HCT116 (cell line): Measurements from ENCODE around the gene SLC35C1.

Experiments used
- JUND ChIP-seq: IDR thresholded peaks from 2 replicates; pipeline ENCODE4 v1.6.1; 2012
- POLR2AphosphoS5 ChIP-seq: IDR thresholded peaks from 2 replicates; pipeline ENCODE4 v1.6.1; 2011; ENCODE audit warnings: mild to moderate bottlenecking, low read depth, low read length, moderate library complexity
- SP1 ChIP-seq: IDR thresholded peaks from 2 replicates; pipeline ENCODE4 v1.6.1; 2012; ENCODE audit warnings: low read depth
- TCF7L2 ChIP-seq: IDR thresholded peaks from 2 replicates; pipeline ENCODE4 v1.7.0; 2011; ENCODE audit warnings: borderline replicate concordance, inconsistent platforms; ENCODE audit not compliant: insufficient read depth, insufficient read length; ENCODE audit errors: extremely low read depth
- YY1 ChIP-seq: IDR thresholded peaks from 2 replicates; pipeline ENCODE4 v1.6.1; 2011; ENCODE audit warnings: low read length, low read depth, moderate library complexity, mild to moderate bottlenecking; ENCODE audit not compliant: insufficient replicate concordance; ENCODE audit errors: extremely low read depth
- TF ChIP-seq, protein P1 (sequence below), 3 experiments: fragments of 200-600 bp in 1 of 3; sonication (generic) in 1 of 3; IDR thresholded peaks in 2 of 3; conservative IDR thresholded peaks in 1 of 3; 2 replicates each; pipeline ENCODE4 v1.5.1; 2012 to 2017; ENCODE audit warnings: low read depth in 2 of 3, low read length in 2 of 3, antibody characterized with exemption in 1 of 3, borderline replicate concordance in 1 of 3, control low read depth in 1 of 3, mild to moderate bottlenecking in 1 of 3, mixed read lengths in 1 of 3, mixed run types in 1 of 3, moderate library complexity in 1 of 3; ENCODE audit not compliant: insufficient read depth in 1 of 3
- TF ChIP-seq, protein P2 (sequence below): IDR thresholded peaks from 2 replicates; pipeline ENCODE4 v1.6.1; 2012

DNA sequence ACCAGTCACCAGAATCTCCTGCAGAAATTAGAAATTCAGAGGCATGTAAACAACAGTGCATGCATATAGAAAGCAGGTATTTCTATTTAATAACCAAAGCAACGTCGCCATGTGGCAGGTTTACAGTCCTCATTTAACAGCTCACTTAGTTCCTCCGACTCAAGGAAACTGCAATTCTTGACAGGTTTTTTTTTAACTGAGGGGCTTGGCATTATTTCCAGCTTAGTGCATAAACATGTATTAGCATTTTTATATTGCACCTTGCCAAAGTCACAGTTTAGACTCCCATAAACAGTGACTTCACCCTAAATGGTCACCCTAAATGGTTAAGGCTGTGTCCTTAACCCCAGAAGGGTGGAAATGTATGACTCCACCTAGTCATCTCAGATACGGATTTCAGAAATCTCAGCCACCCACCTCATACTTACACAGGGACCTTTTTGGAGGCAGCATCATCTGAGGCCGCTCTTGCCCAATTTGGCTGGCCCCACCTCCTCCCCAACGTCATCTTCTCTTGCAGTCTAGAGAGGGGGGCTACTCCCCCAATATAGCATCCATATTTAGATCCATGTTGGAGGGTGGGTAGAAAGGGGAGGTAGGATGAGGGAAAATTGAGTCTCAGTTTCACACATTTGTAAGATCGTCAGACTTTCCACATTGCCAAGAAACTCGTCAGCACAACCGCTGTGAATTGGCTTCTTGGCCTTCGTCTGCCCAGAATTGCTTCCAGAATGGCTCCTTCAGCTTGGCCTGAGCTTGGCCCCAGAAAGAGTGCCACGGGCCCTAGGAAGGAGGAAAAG is 31.8 kb upstream of the SLC35C1 start:
- TF ChIP-seq, protein P1, sequence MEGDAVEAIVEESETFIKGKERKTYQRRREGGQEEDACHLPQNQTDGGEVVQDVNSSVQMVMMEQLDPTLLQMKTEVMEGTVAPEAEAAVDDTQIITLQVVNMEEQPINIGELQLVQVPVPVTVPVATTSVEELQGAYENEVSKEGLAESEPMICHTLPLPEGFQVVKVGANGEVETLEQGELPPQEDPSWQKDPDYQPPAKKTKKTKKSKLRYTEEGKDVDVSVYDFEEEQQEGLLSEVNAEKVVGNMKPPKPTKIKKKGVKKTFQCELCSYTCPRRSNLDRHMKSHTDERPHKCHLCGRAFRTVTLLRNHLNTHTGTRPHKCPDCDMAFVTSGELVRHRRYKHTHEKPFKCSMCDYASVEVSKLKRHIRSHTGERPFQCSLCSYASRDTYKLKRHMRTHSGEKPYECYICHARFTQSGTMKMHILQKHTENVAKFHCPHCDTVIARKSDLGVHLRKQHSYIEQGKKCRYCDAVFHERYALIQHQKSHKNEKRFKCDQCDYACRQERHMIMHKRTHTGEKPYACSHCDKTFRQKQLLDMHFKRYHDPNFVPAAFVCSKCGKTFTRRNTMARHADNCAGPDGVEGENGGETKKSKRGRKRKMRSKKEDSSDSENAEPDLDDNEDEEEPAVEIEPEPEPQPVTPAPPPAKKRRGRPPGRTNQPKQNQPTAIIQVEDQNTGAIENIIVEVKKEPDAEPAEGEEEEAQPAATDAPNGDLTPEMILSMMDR (IDR thresholded peaks at IDR 0.05 in 2 of 3, conservative IDR thresholded peaks at IDR 0.05 in 1 of 3; ENCODE audit: borderline replicate concordance in 1 of 3, insufficient read depth in 1 of 3, low read depth in 2 of 3, low read length in 2 of 3), result no peak
- TF ChIP-seq SP1 (no peak), JUND (no peak), YY1 (no peak), POLR2AphosphoS5 (no peak), TCF7L2 (no peak)
- TF ChIP-seq, protein P2, sequence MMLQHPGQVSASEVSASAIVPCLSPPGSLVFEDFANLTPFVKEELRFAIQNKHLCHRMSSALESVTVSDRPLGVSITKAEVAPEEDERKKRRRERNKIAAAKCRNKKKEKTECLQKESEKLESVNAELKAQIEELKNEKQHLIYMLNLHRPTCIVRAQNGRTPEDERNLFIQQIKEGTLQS, result no peak
